Activated CD4-positive, alpha-beta T cell treated with anti-CD3 and anti-CD28 coated beads, Interleukin-2, amount 10 ng/mL, durations not matched to agents 7 days and 5 days (primary cell): ENCODE data around the gene MIEF1. TPM values are rescaled to one million over a fixed set of nuclear protein-coding genes. Genes with fewer than 3 reads are reported as not detected.

Experiments used
- CTCF ChIA-PET: fragments of 350-600 bp; sonication (Branson Sonifier 250); formaldehyde crosslinking; loops from one replicate; lab custom pipeline; 2021; ENCODE audit warnings: antibody characterized with exemption; lab: Charles Lee
- POLR2A ChIA-PET: fragments of 350-600 bp; sonication (Branson Sonifier 250); formaldehyde crosslinking; loops from one replicate; lab custom pipeline; 2021; ENCODE audit warnings: antibody characterized with exemption; lab: Charles Lee
- DNase-seq: peaks from one replicate; pipeline ENCODE4 v3.0.0-alpha.2; 2020
- H3K27ac Mint-ChIP-seq: one replicate; pipeline ENCODE4 v1.8.0; 2021; ENCODE audit warnings: mild to moderate bottlenecking, moderate library complexity, mixed read lengths
- H3K27me3 Mint-ChIP-seq: one replicate; pipeline ENCODE4 v1.8.0; 2021; ENCODE audit warnings: mixed read lengths
- H3K36me3 Mint-ChIP-seq: one replicate; pipeline ENCODE4 v1.8.0; 2021; ENCODE audit warnings: low read depth, mixed read lengths
- H3K4me1 Mint-ChIP-seq: one replicate; pipeline ENCODE4 v1.8.0; 2021; ENCODE audit warnings: mixed read lengths
- H3K4me3 Mint-ChIP-seq: one replicate; pipeline ENCODE4 v1.8.0; 2021; ENCODE audit warnings: mild to moderate bottlenecking, moderate library complexity, mixed read lengths
- H3K9me3 Mint-ChIP-seq: one replicate; pipeline ENCODE4 v1.8.0; 2021; ENCODE audit warnings: mixed read lengths
- total RNA-seq, 2 experiments: library from RNA; stranded (reverse); gene quantifications; one replicate each; pipeline ENCODE4 v1.2.3, GENCODE V29; 2021

The MIEF1 gene
- total RNA-seq, 2 experiments from 2014 or later = 34.8 to 40.0 TPM

DNA sequence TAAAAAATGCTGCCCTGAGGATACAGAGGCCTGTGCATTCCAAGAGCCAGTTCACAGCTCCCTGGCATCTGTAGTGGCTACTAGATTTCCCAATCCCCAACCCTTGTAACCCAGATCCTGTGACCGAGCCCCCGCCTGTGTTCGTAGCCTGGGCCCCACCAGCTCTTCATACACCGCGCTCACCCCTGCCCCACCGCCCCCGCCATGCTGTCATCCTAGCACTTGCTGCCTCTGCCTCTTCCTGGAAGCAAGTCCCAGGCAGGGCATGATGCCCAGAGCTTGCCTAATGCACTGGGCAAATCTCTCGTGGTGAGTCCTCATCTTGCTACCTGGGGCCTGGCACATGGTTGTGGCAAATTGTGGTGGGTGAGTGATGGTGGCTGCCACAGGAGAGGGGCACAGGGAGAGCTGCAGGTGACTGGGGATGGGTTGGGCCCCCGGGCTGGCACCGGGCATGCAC is 38.1 kb upstream of the MIEF1 start:
- Mint-ChIP-seq H3K4me3 (no peak overlapping the region), H3K27ac (no peak overlapping the region), H3K27me3 (peaks cover 5% of the 10 kb centered on the region), H3K9me3 (no peaks in the 10 kb centered on the region), H3K36me3 (peaks cover 3% of the 10 kb centered on the region), H3K4me1 (peaks cover 21% of the 10 kb centered on the region)
- ChIA-PET CTCF (interaction anchor here (0.6 kb wide), 2 partner anchors 10 to 26 kb away, joined by 3 read pairs; no protein-coding TSS in a partner anchor), POLR2A (no interaction called here)
- no peak for DNase-seq

GRCh38 chr22:39466228-39467006 is 35.7 kb upstream of the MIEF1 start:
- Mint-ChIP-seq H3K36me3 (peaks cover under 1% of the 10 kb centered on the region), H3K4me3 (no peak overlapping the region), H3K27me3 (no peaks in the 10 kb centered on the region), H3K9me3 (no peaks in the 10 kb centered on the region), H3K27ac (peak overlapping the region; percentile 25), H3K4me1 (peaks cover 34% of the 10 kb centered on the region)
- DNase-seq = no peak
- POLR2A ChIA-PET = no interaction called here
- CTCF ChIA-PET = interaction anchor here (0.8 kb wide), 1 partner anchor 9 kb away, joined by 5 read pairs; no protein-coding TSS in a partner anchor

DNA sequence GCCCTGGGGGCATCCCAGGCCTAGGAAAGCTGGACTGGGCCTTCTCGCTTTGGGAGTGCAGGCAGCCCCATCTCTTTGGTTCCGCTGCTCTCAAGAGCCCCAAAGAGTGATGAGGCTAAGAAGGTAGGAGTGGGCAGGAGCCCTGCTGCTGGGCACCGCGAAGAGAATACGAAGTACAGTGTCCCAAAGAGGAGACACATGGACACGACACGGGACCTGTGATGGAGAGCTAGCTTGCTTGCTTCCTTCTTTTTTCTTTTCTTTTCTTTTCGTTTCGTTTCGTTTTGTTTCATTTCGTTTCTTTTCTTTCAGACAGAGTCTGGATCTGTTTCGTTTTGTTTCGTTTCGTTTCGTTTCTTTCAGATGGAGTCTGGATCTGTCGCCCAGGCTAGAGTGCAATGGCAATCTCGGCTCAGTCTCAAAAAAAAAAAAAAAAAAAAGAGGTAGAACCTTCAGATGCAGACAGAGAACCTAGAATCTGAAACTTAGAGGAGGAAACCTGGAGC is 34.6 kb upstream of the MIEF1 start:
- Mint-ChIP-seq H3K4me1 (peaks cover 41% of the 10 kb centered on the region), H3K9me3 (no peaks in the 10 kb centered on the region), H3K4me3 (no peak overlapping the region), H3K27me3 (no peaks in the 10 kb centered on the region), H3K27ac (peak overlapping the region; percentile 68), H3K36me3 (no peaks in the 10 kb centered on the region)
- ChIA-PET CTCF (interaction anchor here (0.6 to 1.9 kb wide), 5 partner anchors 8 to 212 kb away, joined by 3 to 5 read pairs (median 4); no protein-coding TSS in a partner anchor), POLR2A (no interaction called here)
- DNase-seq = no peak

- Mint-ChIP-seq H3K4me3 (no peak overlapping the region), H3K36me3 (no peaks in the 10 kb centered on the region), H3K9me3 (no peaks in the 10 kb centered on the region), H3K4me1 (peaks cover 49% of the 10 kb centered on the region), H3K27ac (no peak overlapping the region), H3K27me3 (no peaks in the 10 kb centered on the region)
- ChIA-PET CTCF (interaction anchor here (1.9 kb wide), 1 partner anchor 15 kb away, joined by 5 read pairs; no protein-coding TSS in a partner anchor), POLR2A (no interaction called here)
- no peak for DNase-seq
These were observed 33.4 kb upstream of the MIEF1 start for GRCh38 chr22:39468487-39469325.

DNA sequence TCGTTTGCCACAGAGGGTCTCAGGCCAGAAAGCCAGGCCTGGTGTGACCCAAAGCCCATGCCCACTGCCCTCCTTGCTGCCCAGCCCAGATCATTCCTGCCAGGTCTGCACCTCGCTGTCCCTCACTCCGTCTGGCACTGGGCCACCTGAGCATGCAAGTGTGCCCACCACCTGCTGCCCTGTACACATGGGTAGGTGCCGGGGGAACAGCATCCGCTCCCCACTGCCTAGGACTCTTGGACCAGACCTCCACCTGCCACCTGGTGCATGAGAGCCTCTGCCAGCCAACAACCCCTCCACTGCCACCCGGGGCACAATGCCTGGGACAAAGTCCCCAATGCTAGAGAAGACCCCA is 32.8 kb upstream of the MIEF1 start:
- Mint-ChIP-seq H3K27me3 (no peaks in the 10 kb centered on the region), H3K9me3 (no peaks in the 10 kb centered on the region), H3K27ac (no peak overlapping the region), H3K36me3 (no peaks in the 10 kb centered on the region), H3K4me3 (no peak overlapping the region), H3K4me1 (peaks cover 49% of the 10 kb centered on the region)
- no peak for DNase-seq
- ChIA-PET POLR2A (no interaction called here), CTCF (interaction anchor here (1.9 kb wide), 1 partner anchor 15 kb away, joined by 5 read pairs; no protein-coding TSS in a partner anchor)

- CTCF ChIA-PET = interaction anchor here (1.2 kb wide), 1 partner anchor 22 kb away, joined by 3 read pairs; no protein-coding TSS in a partner anchor
- Mint-ChIP-seq H3K4me1 (peaks cover 49% of the 10 kb centered on the region), H3K9me3 (no peaks in the 10 kb centered on the region), H3K36me3 (no peaks in the 10 kb centered on the region), H3K27me3 (no peaks in the 10 kb centered on the region), H3K4me3 (no peak overlapping the region), H3K27ac (no peak overlapping the region)
- DNase-seq = no peak
- POLR2A ChIA-PET = no interaction called here
These were observed 32.2 kb upstream of the MIEF1 start for GRCh38 chr22:39469681-39470450.

- CTCF ChIA-PET = interaction anchor here (0.6 to 1.2 kb wide), 2 partner anchors 21 to 707 kb away, joined by 3 to 4 read pairs; no protein-coding TSS in a partner anchor
- Mint-ChIP-seq H3K4me3 (no peak overlapping the region), H3K36me3 (no peaks in the 10 kb centered on the region), H3K4me1 (peaks cover 49% of the 10 kb centered on the region), H3K9me3 (no peaks in the 10 kb centered on the region), H3K27ac (peak overlapping the region; percentile 10), H3K27me3 (no peaks in the 10 kb centered on the region)
- POLR2A ChIA-PET = no interaction called here
- DNase-seq = no peak
These were observed 31.4 kb upstream of the MIEF1 start for GRCh38 chr22:39470451-39471291.

DNA sequence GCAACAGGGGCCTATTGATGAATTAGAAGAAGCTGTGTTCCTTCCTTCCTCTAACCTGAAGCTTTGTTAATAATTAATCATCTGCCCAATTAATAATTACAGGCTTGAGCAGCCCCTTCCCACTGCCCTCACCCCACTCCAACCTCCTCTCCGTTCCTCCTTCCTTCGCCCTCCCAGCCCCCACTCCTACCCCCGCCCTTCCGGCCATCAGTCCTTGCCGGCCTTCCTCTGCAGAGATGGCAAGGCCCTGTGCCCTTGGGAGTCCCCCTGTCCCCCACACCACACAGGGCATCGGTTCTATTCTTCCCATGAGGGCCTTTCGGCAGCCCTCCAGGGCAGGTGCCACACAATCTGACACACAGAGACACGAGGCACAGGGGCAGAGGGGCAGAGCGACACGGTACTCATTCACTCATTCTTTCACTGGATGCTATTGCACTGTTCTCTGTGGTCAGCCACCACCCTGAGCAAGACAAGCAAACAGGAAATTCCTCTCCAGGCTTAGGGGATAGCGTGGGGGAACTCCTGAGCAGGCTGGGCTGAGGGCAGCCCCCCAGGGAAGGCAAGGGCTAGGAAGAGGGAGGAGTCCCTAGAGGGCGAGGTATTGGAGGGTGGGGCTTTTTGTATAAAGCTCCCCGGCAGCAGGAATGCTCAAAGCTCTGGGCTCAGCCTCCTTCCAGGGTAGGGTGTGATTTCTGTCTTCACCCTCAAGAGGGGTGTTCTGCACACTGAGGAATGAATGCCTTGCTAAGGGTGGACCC is 30.5 kb upstream of the MIEF1 start:
- no peak overlapping the region for H3K4me3 Mint-ChIP-seq
- peak; percentile 24 for DNase-seq
- H3K27me3 Mint-ChIP-seq = no peaks in the 10 kb centered on the region
- ChIA-PET POLR2A (no interaction called here), CTCF (interaction anchor here (0.6 to 1.2 kb wide), 2 partner anchors 20 to 708 kb away, joined by 3 to 4 read pairs; no protein-coding TSS in a partner anchor)
- H3K36me3 Mint-ChIP-seq = no peaks in the 10 kb centered on the region
- H3K27ac Mint-ChIP-seq = peak overlapping the region; percentile 90
- no peaks in the 10 kb centered on the region for H3K9me3 Mint-ChIP-seq
- peaks cover 49% of the 10 kb centered on the region for H3K4me1 Mint-ChIP-seq

GRCh38 chr22:39472570-39473556 is 29.2 kb upstream of the MIEF1 start:
- ChIA-PET POLR2A (no interaction called here), CTCF (interaction anchor here (0.6 kb wide), 1 partner anchor 661 kb away, joined by 3 read pairs; no protein-coding TSS in a partner anchor)
- Mint-ChIP-seq H3K27me3 (no peaks in the 10 kb centered on the region), H3K9me3 (no peaks in the 10 kb centered on the region), H3K4me3 (no peak overlapping the region), H3K27ac (peak overlapping the region; percentile 90), H3K4me1 (peaks cover 38% of the 10 kb centered on the region), H3K36me3 (no peaks in the 10 kb centered on the region)
- no peak for DNase-seq

DNA sequence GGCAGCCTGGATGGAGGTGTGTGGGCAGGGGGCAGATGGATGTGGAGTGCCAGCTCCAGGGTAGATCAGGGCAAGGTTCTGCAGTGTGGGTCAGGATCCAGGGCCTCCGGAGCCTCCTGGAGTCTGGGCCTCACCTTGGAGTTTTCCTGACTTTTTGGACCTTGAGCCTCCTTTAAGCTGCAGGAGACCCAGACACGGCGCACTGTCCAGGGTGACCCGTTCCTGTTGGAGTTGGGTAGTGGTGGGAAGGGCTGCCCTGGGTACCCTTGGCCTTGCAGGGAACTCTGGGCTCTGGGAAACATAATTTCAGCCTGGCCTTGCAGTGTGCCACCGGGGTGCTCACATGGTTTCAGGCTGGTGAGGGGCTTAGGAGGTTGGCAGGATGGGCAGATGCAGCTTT is 28.2 kb upstream of the MIEF1 start:
- H3K36me3 Mint-ChIP-seq = no peaks in the 10 kb centered on the region
- peaks cover 32% of the 10 kb centered on the region for H3K4me1 Mint-ChIP-seq
- CTCF ChIA-PET = interaction anchor here (1.2 to 1.5 kb wide), 2 partner anchors 56 to 62 kb away, joined by 3 to 4 read pairs; no protein-coding TSS in a partner anchor

More for the DNA sequence above, 28.2 kb upstream of the MIEF1 start:
- Mint-ChIP-seq H3K27me3 (no peaks in the 10 kb centered on the region), H3K27ac (no peak overlapping the region), H3K9me3 (no peaks in the 10 kb centered on the region), H3K4me3 (no peak overlapping the region)
- no peak for DNase-seq
- POLR2A ChIA-PET = no interaction called here
